Fibroblast of skin of right quadriceps (primary cell): ENCODE measurements around the gene ANKS3.

ENCODE experiments used
- DNase-seq: peaks from one replicate; pipeline ENCODE4 v3.0.0-alpha.2; 2013

The ANKS3 gene, protein sequence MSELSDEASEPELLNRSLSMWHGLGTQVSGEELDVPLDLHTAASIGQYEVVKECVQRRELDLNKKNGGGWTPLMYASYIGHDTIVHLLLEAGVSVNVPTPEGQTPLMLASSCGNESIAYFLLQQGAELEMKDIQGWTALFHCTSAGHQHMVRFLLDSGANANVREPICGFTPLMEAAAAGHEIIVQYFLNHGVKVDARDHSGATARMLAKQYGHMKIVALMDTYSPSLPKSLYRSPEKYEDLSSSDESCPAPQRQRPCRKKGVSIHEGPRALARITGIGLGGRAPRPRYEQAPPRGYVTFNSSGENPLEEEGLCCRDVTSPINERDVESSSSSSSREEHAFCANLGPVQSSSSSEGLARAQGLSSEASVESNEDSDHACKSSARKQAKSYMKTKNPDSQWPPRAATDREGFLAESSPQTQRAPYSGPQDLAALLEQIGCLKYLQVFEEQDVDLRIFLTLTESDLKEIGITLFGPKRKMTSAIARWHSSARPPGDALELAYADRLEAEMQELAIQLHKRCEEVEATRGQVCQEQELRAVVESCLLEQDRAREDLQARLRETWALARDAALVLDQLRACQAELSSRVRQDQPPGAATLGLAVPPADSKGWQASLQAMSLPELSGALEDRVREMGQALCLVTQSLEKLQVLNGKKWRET

DNA sequence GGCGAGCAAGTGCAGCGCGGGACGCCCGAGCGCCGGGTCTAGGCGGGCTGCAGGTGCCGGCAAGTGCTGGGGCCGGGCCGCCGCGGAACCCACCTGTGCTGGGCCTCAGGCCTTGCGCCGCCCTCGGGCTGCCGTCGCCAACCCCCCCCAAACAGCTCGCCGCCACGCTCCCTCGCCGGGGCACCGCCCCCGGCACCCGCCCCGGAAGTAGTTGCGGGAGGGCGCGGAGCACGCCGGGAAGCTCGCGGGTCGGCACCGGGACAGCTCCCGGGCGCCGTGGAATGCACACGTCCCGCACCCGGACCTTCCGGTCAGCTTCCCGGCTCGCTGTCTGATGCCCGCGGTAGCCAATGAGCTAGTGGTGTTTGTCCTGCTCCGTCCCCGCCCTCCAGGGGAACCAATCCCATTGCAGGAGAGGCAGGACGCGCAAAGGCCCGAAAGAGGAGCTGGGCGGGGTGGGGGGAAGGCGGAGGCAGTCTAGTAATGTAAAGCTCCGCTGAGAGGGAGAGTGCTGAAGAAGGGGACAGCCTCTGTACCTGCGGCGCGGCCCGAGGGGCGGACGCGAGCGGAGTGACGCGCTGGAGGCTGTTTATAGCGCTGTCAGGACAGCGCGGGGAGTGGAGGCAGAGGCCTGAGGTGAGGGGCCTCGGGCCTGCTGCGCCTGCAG lies at the start of gene ANKS3, which contains the start of gene DNAAF8:
TSS of gene ANKS3 (minus strand) at position 209 of the 667 bp plus-strand sequence. CDS start 4,122 bp downstream, outside the sequence.
TSS of gene DNAAF8 (plus strand) at position 475 of the 667 bp plus-strand sequence. CDS start 1,978 bp downstream, outside the sequence.
- DNase-seq: peak; percentile 97

DNA sequence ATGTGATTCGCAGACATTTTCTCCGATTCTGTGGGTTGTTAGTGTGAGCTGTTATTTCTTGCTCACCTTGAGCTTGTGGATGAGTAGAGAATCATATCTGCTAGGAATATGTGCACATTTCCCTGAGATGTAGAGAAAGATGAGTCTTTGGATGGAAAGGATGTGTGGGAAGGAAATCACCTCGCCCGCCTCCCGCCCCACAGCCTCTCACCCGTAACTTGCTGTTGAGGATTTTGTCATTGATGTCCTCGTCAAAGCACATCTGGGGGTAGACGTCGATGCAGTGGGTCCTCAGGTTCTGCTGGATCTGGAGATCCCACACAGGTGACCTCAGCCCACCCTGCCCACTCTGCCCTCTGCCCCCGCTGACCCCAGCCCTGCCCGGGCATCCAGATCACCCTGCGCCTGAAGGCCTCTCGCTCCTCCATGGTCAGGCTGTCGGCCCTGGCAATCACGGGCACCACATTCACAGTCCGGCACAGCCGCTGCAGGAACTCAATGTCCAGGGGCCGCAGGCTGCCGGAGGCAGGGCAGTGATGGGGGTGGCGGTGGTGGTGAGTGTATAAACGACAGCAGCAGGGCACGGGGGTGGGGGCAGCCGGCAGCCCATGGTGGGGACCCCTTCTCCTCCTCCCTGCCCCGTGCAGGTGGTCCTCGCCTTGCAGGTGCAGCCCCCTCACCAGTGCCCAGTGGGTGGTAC lies 49.3 kb upstream of the ANKS3 start:
- DNase-seq: no peak

DNA sequence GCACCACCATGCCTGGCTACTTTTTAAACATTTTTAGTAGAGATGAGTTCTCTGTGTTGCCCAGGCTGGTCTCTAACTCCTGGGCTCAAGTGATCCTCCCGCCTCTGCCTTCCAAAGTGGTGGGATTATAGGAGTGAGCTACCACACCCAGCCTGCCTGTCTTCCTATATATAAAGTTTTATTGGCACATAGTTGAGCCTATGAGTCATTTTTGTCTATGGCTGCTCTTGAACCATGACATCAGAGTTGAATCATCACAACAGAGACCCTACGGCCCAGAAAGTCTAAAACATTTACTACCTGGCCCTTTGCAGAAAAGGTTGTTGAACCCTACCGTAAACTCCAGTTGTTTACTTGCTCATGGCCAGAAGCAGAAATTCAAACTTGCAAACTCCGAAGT lies 46.2 kb upstream of the ANKS3 start:
- DNase-seq: no peak

DNA sequence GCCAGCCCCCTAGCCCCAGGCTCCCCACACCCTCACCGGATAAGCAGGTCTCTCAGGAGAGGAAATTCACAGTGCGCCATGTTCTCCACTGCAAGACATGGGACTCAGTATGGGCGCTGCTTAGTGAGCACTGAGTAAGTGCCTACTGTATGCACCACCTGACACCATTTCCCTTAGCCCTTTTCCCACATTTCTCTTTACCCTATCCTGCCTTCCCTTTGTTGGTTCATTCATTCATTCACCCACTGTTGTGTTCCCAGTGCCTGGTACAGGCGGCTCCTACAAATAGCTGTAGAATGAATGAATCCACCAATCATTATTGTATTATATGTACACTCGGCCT lies 44.0 kb upstream of the ANKS3 start:
- DNase-seq: no peak

DNA sequence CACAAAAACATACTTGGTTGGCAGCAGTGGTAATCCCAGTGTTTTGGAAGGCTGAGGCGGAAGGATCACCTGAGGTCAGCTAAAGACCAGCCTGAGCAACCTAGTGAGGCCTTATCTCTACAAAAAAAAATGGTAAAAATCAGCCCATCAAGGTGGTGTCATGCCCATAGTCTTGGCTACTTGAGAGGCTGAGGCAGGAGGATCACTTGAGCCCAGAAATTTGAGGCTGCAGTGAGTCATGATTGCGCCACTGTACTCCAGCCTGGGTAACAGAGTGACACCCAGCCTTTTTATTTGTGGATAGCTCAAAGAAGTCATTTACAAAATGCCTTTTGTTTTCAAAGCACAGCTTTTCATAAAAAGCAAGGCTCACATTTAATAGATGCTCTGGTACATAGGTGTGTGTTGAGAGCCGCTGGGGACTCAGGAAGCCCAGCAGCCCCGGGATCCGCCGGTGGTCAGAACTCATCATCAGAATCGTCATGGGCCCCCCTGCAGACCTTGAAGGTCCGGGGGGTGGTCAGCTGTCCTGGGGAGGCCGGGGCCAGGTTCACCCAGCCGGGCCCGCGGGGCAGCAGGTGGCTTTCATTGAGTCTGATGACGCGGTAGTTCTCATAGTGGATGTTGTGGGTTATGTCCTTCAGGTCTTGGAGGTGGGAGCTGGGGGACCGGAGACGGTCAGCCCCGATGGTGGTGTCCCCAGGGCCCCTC lies 43.4 kb upstream of the ANKS3 start:
- DNase-seq: no peak

DNA sequence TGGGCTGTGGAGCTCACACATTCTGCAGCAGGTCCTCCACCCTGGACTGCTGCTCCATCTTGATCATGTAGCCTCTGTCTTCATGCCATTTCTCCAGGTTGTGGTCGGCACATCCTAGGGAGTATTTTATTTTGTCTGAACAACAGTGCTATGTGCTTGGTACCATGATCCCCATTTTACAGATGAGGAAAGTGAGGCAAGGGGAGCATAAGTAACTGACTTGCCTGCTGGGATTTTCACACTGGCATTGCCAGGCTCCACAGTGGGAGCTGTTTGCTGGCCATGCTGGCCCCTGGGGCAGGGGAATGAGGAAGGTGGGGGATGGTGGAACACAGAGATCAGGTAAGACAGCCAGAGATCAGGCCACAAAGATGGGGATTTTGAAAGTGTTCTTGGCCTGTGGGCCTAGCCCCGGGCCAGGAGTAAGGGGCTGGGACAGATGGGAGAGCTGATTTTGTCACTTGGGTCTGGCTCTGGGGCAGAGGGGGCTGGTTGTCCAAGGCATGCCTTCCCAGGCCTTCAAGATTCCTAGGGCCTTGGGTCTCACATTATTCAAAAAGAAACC lies 42.2 kb upstream of the ANKS3 start:
- DNase-seq: no peak

DNA sequence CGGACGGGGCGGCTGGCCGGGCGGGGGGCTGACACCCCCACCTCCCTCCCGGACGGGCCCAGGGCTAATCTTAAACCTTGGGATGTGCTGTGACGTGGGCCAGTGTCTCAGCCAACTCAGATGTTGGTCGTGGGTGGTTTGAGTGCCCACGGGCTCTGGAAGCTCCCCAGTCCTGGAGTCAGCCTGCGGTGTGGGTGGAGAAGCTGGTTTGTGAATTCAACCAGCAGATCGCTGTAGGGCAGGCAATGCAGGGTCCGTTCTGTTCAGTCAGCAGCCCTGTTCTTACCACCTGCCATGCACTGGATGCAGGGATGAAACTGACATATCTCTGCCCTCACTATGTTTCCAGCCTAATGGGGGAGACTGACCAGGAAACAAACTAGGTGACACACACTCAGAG lies 40.9 kb upstream of the ANKS3 start:
- DNase-seq: no peak

DNA sequence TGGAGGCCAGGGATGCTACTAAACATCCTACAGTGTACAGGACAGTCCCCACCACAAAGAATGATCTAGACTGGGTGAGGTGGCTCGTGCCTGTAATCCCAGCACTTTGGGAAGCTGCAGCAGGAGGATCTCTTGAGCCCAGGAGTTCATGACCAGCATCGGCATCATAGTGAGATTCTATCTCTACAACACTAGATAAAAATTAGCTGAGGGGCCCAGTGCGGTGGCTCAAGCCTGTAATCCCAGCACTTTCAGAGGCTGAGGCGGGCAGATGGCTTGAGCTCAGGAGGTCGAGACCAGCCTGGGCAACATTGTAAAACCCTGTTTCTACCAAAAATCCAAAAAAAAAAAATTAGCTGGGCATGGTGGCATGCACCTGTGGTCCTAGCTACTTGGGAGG lies 38.3 kb upstream of the ANKS3 start:
- DNase-seq: no peak

DNA sequence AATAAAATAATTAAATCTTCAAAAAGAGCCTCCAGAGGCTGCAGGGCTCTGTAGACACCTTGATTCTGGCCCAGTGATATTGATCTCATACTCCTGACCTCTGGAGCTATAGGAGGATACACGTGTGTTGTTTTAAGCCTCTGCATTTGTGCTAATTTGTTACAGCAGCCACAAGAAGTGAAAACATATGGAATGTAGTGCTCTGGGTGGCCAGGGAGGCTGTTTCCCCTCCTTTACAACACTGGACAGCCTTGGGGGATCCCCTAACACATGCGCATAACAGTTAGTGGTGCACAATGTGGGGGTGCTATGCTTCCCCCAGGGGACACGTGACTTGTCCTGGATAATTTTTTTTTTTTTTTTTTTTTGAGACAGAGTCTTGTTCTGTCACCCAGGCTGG lies 37.6 kb upstream of the ANKS3 start:
- DNase-seq: no peak

DNA sequence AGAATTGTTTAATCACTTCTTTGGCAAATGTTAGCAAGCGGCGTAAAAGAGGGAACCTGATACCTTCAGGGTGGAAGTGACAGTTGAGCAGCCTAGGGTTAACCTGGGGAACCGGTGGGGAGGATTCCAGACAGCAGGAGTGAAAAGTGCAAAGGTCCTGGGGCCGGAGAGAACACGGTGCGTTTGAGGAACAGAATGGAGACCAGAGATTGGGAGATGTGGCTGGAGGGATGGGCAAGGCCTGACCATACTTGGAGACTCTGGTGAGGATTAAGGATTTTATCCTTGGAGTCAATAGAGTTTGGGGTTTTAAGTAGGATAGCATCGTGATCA lies 35.2 kb upstream of the ANKS3 start:
- DNase-seq: no peak

DNA sequence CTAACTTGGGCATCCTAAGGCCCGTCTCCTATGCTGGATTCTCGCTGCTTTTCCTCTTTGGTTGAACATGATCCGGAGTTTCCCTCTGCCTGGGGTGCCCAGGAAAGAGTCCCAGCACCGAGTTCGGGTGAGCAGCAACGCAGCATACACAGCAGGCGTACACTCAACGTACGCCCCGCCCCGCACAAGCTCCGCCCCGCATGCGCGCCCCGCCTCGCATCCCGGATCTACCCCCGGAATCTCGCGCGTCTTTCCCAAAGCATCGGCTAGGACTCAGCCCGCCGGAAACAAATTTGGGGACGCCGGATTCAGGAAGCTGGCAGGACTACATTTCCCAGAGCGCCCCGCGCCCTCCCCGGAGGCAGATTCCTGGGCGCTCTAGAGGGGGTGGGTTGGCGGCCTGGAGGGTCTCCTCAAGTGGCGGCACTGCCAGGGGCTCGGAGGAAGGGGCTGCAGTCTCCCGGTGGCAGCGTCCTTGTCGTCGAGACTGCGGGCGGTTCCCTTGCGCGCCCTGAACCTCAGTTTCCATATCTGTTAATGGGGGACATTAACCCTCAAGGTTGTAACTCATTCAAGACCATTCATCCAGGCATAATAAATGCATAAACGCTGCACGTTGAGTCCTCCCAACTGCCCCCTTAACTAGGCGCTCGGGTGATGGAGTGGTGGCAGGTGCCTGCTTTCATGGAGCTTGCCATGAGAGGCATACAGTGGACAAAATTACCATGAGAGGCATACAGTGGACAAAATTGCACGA lies 34.7 kb upstream of the ANKS3 start:
- peak; percentile 95 for DNase-seq

DNA sequence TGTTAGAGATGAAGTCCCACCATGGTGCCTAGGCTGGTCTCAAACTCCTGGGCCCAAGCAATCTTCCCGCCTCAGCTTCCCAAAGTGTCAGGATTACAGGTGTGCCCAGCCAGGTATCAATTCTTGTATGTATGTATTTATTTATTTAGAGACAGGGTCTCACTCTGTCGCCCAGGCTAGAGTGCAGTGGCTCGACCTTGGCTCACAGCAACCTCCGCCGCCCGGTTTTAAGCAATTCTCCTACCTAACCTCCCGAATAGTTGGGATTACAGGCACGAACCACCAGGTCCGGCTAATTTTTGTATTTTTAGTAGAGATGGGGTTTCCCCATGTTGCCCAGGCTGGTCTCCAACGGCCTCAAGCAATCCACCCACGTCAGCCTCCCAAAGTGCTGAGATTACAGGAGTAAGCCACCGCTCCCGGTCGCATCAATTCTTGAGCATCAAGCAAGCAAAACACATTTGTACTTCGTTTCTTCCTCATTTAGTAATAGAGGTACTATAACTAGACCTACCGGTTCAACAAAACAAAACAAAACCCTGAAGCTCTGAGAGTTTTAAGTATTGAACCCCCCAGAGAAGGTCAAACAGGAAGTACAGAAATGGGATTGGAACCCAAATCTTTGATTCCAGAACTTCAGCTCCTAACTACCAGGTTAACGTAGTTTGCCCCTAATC lies 33.9 kb upstream of the ANKS3 start:
- no peak for DNase-seq

DNA sequence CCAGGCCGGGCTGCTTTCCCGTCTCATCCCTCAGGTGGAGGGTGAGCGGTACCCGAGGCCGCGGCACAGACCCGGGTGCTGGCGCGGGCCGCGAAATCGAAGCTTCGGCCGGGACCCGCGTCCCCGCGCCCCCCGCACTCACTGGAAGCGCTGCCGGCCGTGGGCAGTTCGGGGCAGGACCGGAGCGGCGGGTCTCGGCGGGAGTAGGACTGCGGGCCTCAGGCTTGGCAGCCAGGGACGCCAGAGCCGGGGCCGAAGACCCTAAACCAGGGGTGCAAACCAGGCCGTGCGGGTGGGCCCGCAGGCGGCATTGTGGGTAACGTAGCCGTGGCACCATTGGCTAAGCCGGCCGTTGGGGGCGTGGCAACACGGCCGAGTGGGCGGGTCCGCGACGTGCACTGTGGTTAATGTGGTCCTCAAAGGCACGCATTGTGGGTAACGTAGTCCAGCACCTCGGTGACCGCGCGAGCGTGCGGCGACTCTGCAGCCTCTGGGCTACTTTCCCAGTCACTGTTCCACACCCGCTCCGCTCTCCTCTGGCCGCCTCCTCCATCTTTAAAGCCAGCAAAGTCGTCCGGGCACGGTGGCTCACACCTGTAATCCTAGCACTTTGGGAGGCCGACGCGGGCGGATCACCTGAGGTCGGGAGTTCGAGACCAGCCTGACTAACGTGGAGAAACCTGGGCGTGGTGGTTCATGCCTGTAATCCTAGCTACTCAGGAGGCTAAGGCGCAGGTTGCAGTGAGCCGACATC lies 33.0 kb upstream of the ANKS3 start, which contains the start of gene ZNF500:
TSS of gene ZNF500 (minus strand) at position 288 of the 754 bp plus-strand sequence. CDS start 1,184 bp downstream, outside the sequence.
- peak; percentile 94 for DNase-seq

DNA sequence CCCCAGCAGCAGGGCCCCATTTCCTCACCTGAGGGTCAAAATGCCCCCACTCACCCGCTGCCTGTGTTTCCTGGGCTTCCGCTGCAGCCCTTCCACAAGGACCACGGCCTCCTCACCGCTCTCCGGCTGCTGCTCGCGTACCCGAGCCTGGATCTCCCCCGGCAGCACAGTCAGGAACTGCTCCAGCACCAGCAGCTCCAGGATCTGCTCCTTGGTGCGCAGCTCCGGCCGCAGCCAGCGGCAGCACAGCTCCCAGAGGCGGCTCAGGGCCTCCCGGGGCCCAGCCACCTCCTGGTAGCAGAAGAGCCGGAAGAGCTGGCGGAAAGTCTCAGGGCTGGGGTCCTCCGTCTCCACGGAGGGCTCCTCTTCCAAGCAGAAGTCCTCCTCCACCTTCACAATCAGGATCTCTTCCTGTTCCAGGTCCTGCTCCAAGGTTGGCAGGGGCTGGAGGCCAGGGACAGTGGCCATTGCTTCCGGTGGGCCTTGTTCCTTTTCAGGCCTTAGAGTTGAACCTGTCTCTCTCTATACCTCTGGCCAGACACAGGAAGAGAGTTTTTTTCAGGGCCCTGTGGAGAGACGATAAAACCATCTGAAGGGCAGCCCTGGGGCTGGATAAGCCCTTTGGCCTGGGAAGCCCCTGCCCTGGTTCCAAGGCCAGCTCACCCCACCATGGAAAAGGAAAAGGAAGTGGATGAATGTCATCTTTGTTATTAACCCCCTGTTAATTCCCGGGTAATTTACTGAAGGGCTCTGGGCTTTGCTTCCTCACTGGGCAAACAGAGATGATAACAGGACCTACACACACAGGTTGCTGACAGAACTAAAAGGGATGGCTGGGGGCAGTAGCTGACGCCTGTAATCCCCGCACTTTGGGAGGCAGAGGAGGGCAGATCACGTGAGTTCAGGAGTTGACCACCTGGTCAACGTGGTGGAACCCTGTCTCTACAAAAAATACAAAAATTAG lies 31.7 kb upstream of the ANKS3 start:
- no peak for DNase-seq

DNA sequence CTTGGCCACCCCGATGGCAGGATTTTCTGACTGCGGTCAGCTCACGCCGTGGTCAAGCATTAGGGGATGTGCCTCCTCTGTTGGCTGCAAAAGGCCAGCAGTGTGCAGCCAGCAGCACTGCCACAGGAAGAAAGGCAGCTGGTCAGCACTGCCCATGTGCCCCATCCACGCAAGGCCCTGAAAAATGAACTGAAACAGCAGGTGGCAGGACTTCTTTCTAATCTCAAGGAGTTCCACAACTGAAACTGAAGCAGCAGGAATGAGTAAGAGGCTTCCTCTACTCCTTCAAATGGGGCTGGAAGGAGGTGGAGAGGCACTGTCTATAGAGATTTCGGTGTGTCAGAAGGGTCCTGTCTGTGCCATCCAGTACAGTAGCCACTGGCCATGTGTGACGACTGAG lies 29.7 kb upstream of the ANKS3 start:
- DNase-seq: no peak

DNA sequence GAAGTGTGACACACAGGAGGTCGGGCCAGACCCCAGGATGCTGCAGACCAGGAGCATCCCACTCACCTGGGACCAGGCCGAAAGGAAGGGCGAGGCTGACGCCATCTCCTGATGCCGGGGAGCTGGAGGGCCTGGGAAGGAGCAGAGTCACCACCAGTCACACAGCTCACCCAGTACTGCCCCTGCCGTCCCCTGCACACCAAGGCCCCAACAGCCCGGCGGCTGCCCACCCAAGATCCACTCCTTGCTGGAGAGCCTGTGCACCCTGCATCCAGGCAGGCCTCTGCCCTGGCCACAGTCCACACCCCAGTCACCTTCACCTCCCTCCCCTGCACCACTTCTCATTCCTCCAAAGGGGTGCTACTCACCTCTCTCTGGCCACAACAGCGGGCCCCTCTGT lies 28.1 kb upstream of the ANKS3 start:
- no peak for DNase-seq

DNA sequence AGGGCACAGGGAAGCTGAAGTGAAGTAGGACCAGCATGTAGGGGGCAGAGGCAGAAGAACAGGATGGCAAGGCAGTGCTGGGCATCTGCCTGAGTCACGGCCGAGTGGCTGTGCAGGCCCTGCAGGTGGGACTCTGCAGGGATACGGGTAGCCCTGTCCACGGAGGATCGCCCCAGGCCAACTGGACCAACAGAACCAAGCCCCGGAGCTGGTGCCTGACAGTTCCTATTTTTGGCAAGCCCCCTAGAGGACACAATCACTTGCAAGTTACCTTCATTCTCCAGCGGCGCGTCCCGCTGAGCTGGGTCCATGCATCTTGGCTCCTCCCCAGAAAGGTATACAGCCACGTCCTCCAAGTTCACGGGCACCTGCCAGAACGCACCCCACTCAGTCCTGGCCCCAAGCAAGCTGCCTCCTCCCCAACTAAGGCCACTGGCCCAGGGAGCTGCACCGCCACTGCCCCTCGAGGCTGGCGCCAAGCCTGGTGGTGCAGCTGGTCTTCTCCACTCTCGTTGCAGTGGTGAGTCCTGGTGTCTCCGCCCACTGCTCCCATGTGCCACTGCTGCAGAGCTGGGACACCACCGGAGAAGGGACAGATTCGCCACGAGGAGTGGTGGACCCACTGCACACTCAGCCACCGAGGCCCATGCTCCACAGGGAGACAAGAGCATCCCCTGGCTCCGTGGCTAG lies 26.3 kb upstream of the ANKS3 start:
- no peak for DNase-seq

DNA sequence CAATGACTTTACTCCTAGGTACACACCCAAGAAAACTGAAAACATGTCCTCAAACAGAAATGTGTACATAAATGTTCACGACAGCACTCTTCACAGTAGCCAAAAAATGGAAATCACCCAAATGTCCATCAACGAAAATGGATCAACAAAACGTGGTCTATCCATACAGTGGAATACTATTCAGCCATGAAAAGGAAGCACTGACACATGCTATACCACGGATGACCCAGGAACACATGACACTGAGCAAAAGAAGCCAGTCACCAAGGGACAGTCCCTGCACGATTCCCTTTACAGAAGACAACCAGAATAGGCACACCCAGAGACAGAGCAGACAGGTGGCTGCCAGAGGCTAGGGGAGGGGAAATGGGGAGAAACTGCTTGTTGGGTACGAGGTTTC lies 21.6 kb upstream of the ANKS3 start:
- no peak for DNase-seq
